PC-9 (cell line): ENCODE results near the gene RUVBL2.

Source experiments
- EZH2 ChIP-seq: fragments of 200-600 bp; sonication (generic); IDR thresholded peaks from 2 replicates; pipeline ENCODE4 v1.8.0; 2017; ENCODE audit warnings: antibody characterized with exemption, low read depth
- TF ChIP-seq, protein P1 (sequence below): fragments of 200-600 bp; sonication (generic); conservative IDR thresholded peaks from 2 replicates; pipeline ENCODE4 v1.6.1; 2017; ENCODE audit warnings: mixed run types, antibody characterized with exemption, mild to moderate bottlenecking, moderate library complexity

DNA sequence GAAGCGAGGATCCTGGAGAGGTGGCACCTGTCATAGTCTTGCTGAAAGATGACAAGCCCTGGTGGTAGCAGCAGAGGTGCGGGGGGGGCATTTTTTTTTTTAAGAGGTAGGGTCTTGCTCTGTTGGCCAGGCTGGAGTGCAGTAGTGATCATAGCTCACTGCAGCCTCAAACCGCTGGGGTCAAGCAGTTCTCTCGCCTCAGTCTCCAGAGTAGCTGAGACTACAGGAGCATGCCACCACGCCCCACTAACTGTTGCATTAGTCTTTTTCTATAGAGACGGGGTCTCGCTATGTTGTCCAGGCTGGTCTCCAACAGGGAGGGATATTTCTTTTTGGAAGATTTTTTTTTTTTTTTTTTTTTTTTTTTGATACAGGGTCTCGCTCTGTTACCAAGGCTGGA is 35.7 kb upstream of the RUVBL2 start:
- TF ChIP-seq, protein P1, sequence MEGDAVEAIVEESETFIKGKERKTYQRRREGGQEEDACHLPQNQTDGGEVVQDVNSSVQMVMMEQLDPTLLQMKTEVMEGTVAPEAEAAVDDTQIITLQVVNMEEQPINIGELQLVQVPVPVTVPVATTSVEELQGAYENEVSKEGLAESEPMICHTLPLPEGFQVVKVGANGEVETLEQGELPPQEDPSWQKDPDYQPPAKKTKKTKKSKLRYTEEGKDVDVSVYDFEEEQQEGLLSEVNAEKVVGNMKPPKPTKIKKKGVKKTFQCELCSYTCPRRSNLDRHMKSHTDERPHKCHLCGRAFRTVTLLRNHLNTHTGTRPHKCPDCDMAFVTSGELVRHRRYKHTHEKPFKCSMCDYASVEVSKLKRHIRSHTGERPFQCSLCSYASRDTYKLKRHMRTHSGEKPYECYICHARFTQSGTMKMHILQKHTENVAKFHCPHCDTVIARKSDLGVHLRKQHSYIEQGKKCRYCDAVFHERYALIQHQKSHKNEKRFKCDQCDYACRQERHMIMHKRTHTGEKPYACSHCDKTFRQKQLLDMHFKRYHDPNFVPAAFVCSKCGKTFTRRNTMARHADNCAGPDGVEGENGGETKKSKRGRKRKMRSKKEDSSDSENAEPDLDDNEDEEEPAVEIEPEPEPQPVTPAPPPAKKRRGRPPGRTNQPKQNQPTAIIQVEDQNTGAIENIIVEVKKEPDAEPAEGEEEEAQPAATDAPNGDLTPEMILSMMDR: no peak
- TF ChIP-seq EZH2: no peak
